ENCODE results near the gene KNDC1. TPM values are rescaled to one million over a fixed set of nuclear protein-coding genes. Genes with fewer than 3 reads are reported as not detected.

KNDC1 gene
- total RNA-seq, 1 donor from 2014 or later: 4.8 TPM

GRCh38 chr10:133190225-133190624 is 30.2 kb downstream of the KNDC1 start:
- no peak for DNase-seq (ENCODE audit: low spot score)

GRCh38 chr10:133191651-133192050 is 31.6 kb downstream of the KNDC1 start:
- DNase-seq (ENCODE audit: low spot score): no peak

- DNase-seq (ENCODE audit: low spot score): no peak
These were observed 34.1 kb downstream of the KNDC1 start for GRCh38 chr10:133194151-133194550.

- no peak for DNase-seq (ENCODE audit: low spot score)
These were observed 35.1 kb downstream of the KNDC1 start for GRCh38 chr10:133195096-133195495.

- DNase-seq (ENCODE audit: low spot score): no peak
These were observed 35.6 kb downstream of the KNDC1 start for GRCh38 chr10:133195611-133196010.

GRCh38 chr10:133196221-133196915 is 36.3 kb downstream of the KNDC1 start:
- DNase-seq (ENCODE audit: low spot score): peak; percentile 92

GRCh38 chr10:133196936-133197758 is 37.1 kb downstream of the KNDC1 start:
- DNase-seq (ENCODE audit: low spot score): no peak

- DNase-seq (ENCODE audit: low spot score): no peak
These were observed 37.8 kb downstream of the KNDC1 start for GRCh38 chr10:133197786-133198185.

GRCh38 chr10:133198206-133198605 is 38.2 kb downstream of the KNDC1 start:
- no peak for DNase-seq (ENCODE audit: low spot score)

- no peak for DNase-seq (ENCODE audit: low spot score)
These were observed 38.8 kb downstream of the KNDC1 start for GRCh38 chr10:133198621-133199487.

- DNase-seq (ENCODE audit: low spot score): no peak
These were observed 39.5 kb downstream of the KNDC1 start for GRCh38 chr10:133199488-133199885.

- DNase-seq (ENCODE audit: low spot score): no peak
These were observed 40.1 kb downstream of the KNDC1 start for GRCh38 chr10:133199992-133200611.

- no peak for DNase-seq (ENCODE audit: low spot score)
These were observed 40.6 kb downstream of the KNDC1 start for GRCh38 chr10:133200621-133201031.

- no peak for DNase-seq (ENCODE audit: low spot score)
These were observed 41.3 kb downstream of the KNDC1 start for GRCh38 chr10:133201151-133201947.

- no peak for DNase-seq (ENCODE audit: low spot score)
These were observed 42.1 kb downstream of the KNDC1 start for GRCh38 chr10:133201948-133202725.

- DNase-seq (ENCODE audit: low spot score): no peak
These were observed 43.0 kb downstream of the KNDC1 start for GRCh38 chr10:133202778-133203651.

GRCh38 chr10:133203652-133204195 is 43.7 kb downstream of the KNDC1 start:
- no peak for DNase-seq (ENCODE audit: low spot score)

GRCh38 chr10:133204226-133205015 is 44.4 kb downstream of the KNDC1 start:
- DNase-seq (ENCODE audit: low spot score): no peak
